ENCODE results near the gene SLMAP. TPM values are rescaled to one million over a fixed set of nuclear protein-coding genes. Genes with fewer than 3 reads are reported as not detected.
A peak's percentile ranks its signal among the peaks of the same experiment; 100 is the strongest.

Gene SLMAP
- total RNA-seq, 1 donor from 2014 or later = 502 TPM

GRCh38 chr3:57758686-57759085 is 2.6 kb downstream of the SLMAP start:
- H3K27me3 ChIP-seq = no peaks in the 10 kb centered on the region
- no peak overlapping the region for H3K27ac ChIP-seq
- peak overlapping the region; percentile 89 to 90 for H3K4me3 ChIP-seq
- peaks cover 0 to 12% of the 10 kb centered on the region in 2 donors for H3K36me3 ChIP-seq
- no peak for TF ChIP-seq CTCF (IDR thresholded peaks at IDR 0.05)
- peaks cover 16 to 23% of the 10 kb centered on the region in 2 donors for H3K4me1 ChIP-seq
- H3K9me3 ChIP-seq = no peaks in the 10 kb centered on the region
- DNase-seq (ENCODE audit: low spot score in 2 of 2) = no peak
- intact Hi-C loops (cut with DNase I) = loop anchor here (5.0 kb wide), 2 partner anchors 94 to 201 kb away; partner anchors contain the start of gene PDE12

GRCh38 chr3:57764794-57765193 is 8.7 kb downstream of the SLMAP start:
- Histone ChIP-seq H3K27ac (no peak overlapping the region), H3K36me3 (peaks cover 0 to 8% of the 10 kb centered on the region in 2 donors), H3K4me3 (no peak overlapping the region), H3K4me1 (peaks cover 0 to 8% of the 10 kb centered on the region in 2 donors), H3K27me3 (no peaks in the 10 kb centered on the region), H3K9me3 (no peaks in the 10 kb centered on the region)
- intact Hi-C loops (cut with DNase I) = no loop called here
- TF ChIP-seq CTCF (IDR thresholded peaks at IDR 0.05) = no peak
- DNase-seq (ENCODE audit: low spot score in 2 of 2) = no peak

GRCh38 chr3:57768595-57768994 is 12.5 kb downstream of the SLMAP start:
- Histone ChIP-seq H3K27ac (no peak overlapping the region), H3K27me3 (no peaks in the 10 kb centered on the region), H3K36me3 (no peaks in the 10 kb centered on the region), H3K4me3 (no peak overlapping the region), H3K9me3 (no peaks in the 10 kb centered on the region), H3K4me1 (peaks cover 0 to 3% of the 10 kb centered on the region in 2 donors)
- DNase-seq (ENCODE audit: low spot score in 2 of 2) = no peak
- no peak for TF ChIP-seq CTCF (IDR thresholded peaks at IDR 0.05)
- intact Hi-C loops (cut with DNase I) = no loop called here

- no peak for TF ChIP-seq CTCF (IDR thresholded peaks at IDR 0.05)
- Histone ChIP-seq H3K9me3 (no peaks in the 10 kb centered on the region), H3K4me1 (no peaks in the 10 kb centered on the region), H3K27ac (no peak overlapping the region), H3K36me3 (no peaks in the 10 kb centered on the region), H3K27me3 (no peaks in the 10 kb centered on the region), H3K4me3 (no peak overlapping the region)
- DNase-seq (ENCODE audit: low spot score in 2 of 2) = no peak
- intact Hi-C loops (cut with DNase I) = no loop called here
These were observed 14.1 kb downstream of the SLMAP start for GRCh38 chr3:57770009-57770827.

GRCh38 chr3:57772251-57772650 is 16.1 kb downstream of the SLMAP start:
- Histone ChIP-seq H3K4me1 (no peaks in the 10 kb centered on the region), H3K27ac (no peak overlapping the region), H3K9me3 (no peaks in the 10 kb centered on the region), H3K36me3 (no peaks in the 10 kb centered on the region), H3K27me3 (no peaks in the 10 kb centered on the region), H3K4me3 (no peak overlapping the region)
- intact Hi-C loops (cut with DNase I) = no loop called here
- no peak for TF ChIP-seq CTCF (IDR thresholded peaks at IDR 0.05)
- DNase-seq (ENCODE audit: low spot score in 2 of 2) = no peak

Data from ascending aorta (tissue), 2 donors.